Coronary artery (tissue), 2 donors: ENCODE data around the gene PSORS1C2.
"Not testable (repeated sequence)": the region's sequence is repeated elsewhere in the genome, so short reads cannot be mapped to it uniquely, and the experiment has no call there.

Experiments
- DNase-seq: peaks from one replicate; pipeline ENCODE4 v3.0.0-alpha.2; 2017; ENCODE audit warnings: low spot score
- H3K27ac ChIP-seq, 2 donors: fragments of 200-600 bp; sonication (generic); one replicate each; pipeline ENCODE4 v1.5.1; 2016 to 2019
- H3K4me3 ChIP-seq: fragments of 200-600 bp; sonication (generic); 2 replicates; pipeline ENCODE4 v1.5.1; 2016; ENCODE audit warnings: mild to moderate bottlenecking, moderate library complexity
- TF ChIP-seq, protein P1 (sequence below): fragments of 200-600 bp; sonication (generic); IDR thresholded peaks from one replicate; pipeline ENCODE4 v1.5.1; 2019; ENCODE audit warnings: antibody characterized with exemption

The PSORS1C2 gene

DNA sequence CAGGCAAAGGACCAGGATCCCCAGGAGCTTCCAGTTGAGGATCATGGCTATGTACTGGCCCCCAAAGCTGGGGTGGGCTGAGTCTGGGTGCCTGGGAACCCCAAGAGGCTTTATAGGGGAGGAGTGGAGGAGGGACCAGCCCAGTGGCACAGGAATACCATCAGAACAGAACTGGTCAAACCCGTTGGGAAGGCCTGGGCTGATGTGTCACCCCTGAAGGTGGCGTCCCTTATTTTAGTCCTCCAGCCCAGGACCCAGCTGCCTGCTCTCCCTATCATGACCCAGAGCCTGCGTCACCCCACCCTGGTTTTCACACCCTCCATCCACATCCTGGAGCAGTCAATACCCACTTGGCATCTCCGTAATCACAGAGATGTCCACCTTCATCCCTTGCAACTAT, at the start of gene PSORS1C2:
PSORS1C2 (minus strand) TSS at position 85 of the 400 bp plus-strand sequence; CDS start at position 45, 40 bp downstream.
- TF ChIP-seq, protein P1, sequence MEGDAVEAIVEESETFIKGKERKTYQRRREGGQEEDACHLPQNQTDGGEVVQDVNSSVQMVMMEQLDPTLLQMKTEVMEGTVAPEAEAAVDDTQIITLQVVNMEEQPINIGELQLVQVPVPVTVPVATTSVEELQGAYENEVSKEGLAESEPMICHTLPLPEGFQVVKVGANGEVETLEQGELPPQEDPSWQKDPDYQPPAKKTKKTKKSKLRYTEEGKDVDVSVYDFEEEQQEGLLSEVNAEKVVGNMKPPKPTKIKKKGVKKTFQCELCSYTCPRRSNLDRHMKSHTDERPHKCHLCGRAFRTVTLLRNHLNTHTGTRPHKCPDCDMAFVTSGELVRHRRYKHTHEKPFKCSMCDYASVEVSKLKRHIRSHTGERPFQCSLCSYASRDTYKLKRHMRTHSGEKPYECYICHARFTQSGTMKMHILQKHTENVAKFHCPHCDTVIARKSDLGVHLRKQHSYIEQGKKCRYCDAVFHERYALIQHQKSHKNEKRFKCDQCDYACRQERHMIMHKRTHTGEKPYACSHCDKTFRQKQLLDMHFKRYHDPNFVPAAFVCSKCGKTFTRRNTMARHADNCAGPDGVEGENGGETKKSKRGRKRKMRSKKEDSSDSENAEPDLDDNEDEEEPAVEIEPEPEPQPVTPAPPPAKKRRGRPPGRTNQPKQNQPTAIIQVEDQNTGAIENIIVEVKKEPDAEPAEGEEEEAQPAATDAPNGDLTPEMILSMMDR: no peak
- DNase-seq: no peak
- Histone ChIP-seq H3K27ac (no peak within 1 kb of the TSS), H3K4me3 (no peak within 1 kb of the TSS)

DNA sequence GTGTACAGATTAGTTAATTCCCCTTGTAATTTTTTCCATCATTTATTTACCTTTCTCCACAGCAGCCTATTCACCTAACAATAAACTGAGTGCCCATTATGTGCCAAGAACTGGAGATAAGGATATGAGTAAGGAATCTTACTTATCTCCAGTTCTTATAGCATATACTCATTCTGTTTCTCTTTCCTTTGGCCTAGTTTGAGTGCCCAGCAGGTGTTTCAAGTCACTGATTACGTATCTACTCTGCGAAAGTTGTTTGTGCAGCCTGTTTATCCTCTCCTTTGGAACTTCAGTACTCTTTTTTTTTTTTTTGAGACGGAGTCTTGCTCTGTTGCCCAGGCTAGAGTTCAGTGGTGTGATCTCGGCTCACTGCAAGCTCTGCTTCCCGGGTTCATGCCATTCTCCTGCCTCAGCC, 48.9 kb upstream of the PSORS1C2 start:
- H3K4me3 ChIP-seq: no peak overlapping the region
- TF ChIP-seq, protein P1: no peak
- no peak overlapping the region for H3K27ac ChIP-seq
- DNase-seq: no peak

DNA sequence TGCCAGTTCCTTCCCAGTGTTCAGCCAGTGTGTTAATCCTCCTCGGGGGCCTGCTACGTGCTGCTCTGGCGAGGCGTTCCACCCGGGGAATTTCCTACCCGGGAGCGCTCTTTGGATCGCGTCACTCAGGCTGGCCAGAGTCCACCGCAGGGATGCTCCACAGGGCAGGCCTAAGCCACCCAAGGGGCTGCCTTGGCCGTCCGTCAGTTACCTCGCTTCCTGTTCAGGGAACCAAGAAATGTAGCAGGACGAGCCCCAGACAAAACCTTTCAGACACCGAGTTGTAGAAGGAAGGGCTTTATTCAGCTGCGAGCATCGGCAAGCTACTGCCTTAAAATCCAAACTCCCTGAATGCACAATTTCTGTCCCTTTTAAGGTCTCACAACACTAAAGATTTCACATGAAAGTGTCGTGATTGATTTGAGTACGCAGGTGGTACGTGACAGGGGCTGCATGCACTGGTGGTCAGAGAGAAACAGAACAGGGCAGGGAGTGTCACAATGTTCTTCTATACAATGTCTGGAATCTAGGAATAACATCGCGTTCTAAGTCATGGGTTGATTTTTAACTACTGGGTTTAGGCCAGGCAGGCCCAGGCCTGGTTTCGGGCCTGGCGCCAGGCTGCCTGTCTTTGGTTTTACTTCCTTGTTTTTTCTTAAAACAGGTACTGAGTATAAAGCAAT, 47.3 kb upstream of the PSORS1C2 start:
- Histone ChIP-seq H3K27ac (peak overlapping the region in 1 of 2 donors; percentile 74), H3K4me3 (peak overlapping the region; percentile 5)
- TF ChIP-seq, protein P1: no peak
- no peak for DNase-seq

DNA sequence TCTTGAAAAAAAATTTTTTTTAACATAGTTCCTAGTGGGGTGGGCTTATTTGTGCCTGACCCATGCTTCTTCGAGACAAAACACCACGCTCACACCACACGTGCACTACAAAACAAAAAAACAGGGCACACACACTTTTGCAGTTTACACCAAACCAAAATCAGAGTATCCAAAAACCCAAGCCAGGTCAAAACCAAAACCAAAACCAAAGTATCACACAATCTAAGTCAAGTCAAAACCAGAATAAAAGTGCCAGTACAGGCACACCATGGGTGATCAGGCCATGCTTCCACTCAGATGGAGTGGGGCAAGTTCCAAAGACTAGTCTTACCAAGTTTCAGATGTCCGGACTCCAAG, 46.8 kb upstream of the PSORS1C2 start:
- H3K27ac ChIP-seq: peak overlapping the region in 1 of 2 donors; percentile 74
- peak overlapping the region; percentile 5 for H3K4me3 ChIP-seq
- DNase-seq: not testable (repeated sequence)

DNA sequence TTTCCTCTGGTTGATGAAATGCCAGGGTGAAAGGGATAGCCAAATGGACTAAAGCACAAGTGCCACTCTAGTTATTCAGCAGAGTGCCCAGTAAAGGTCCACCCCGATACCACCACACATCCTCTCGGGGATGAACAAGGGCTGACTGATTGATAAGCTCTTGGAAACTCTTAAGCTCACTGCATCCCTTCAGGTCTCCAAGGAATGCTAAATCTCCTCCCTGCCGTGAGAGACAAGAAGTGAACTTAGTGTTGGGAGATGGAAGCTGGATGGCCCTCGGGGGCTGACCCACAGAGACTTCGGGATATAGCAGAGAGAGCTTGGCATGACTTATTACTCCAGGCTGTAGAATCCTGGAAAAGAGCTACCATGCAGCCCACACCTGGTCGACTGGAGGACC, 45.0 kb upstream of the PSORS1C2 start:
- not testable (repeated sequence) for H3K27ac ChIP-seq, H3K4me3 ChIP-seq, DNase-seq

DNA sequence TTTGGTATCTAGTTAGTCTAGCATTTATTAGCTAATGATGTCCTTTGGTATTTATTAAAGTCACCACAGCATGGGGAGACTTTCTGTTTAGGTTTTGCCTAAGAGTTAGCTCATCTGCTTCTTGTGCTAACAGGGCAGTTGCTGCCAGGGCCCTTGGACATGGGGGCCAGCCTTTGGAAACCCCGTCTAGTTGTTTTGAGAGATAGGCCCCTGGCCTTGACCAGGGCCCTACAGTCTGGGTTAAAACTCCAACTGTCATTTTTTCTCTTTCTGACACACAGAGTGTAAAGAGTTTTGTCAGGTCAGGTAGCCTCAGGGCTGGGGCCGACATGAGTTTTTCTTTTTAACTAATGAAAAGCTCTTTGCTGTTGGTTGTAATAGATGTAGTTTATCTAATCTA, 44.4 kb upstream of the PSORS1C2 start:
- not testable (repeated sequence) for DNase-seq, H3K27ac ChIP-seq, H3K4me3 ChIP-seq

DNA sequence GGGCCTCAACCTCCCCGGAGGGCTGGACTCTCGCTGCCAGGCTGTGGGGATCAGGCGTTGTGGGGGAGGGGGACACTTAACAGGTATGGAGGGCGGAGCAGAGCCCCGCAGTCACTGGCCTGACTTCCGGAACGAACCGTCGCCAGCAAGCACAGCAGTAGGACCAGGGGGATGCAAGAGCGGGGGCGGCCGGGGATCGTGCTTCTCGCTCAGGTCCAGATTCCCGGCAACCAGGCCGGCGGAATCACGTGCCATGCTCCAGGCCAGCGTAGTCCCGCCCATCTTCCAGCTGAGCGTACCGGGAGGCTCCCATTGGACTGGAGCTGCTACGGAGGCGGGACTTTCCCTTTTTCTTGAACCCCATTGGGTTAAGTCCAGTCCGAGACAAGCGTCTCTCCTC, 41.6 kb upstream of the PSORS1C2 start:
- TF ChIP-seq, protein P1: no peak
- Histone ChIP-seq H3K27ac (no peak overlapping the region), H3K4me3 (peak overlapping the region; percentile 51)
- DNase-seq: no peak

DNA sequence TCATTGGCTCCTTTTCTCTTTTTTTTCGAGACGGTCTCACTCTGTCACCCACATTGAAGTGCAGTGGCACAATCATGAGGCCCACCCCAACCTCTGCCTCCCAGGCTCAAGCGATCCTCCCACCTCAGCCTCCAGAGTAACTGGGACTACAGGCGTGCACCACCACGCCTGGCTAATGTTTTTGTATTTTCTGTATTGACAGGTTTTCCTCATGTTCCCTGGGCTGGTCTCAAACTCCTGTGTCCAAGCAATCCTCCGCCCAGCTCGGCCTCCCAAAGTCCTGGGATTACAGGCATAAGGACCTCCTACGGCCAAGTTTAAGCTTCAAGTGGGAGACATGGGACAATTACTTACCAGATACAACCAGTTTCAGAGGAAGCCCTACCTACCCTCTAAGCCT, 41.0 kb upstream of the PSORS1C2 start:
- Histone ChIP-seq H3K4me3 (peak overlapping the region; percentile 51), H3K27ac (no peak overlapping the region)
- TF ChIP-seq, protein P1: no peak
- DNase-seq: no peak

DNA sequence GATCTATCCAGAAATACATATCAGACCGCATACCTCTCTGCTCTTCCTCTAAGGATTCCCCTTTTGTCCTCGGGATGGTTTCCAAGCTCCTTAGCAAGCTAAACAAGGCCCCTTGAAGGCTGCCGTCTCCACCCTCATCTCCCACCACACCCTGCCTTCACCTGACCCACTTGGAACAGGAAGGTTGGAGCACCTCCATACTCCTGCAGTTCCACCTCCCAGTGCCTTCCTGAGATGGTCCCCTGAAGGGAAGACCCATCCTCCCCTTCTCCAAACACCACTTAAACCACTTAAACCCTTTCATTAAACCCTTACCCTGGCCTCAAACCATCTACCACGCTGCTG, 40.1 kb upstream of the PSORS1C2 start:
- no peak overlapping the region for H3K27ac ChIP-seq
- H3K4me3 ChIP-seq: no peak overlapping the region
- TF ChIP-seq, protein P1: no peak
- no peak for DNase-seq
